ENCODE results near the gene TTC34. TPM values are rescaled to one million over a fixed set of nuclear protein-coding genes. Genes with fewer than 3 reads are reported as not detected.

Gene TTC34
- total RNA-seq, 2 experiments from 2014 or later = 0.79 to 0.81 TPM

GRCh38 chr1:2596530-2597333 lies 204.8 kb downstream of the TTC34 start:
- intact Hi-C loops (cut with micrococcal nuclease) = no loop called here
- no peak overlapping the region for H3K27ac Mint-ChIP-seq
- ChIA-PET POLR2A (interaction anchor here (1.0 kb wide), 1 partner anchor 17 kb away, joined by 3 read pairs; no protein-coding TSS in a partner anchor), CTCF (no interaction called here)
- no peaks in the 10 kb centered on the region for H3K27me3 Mint-ChIP-seq
- peaks cover 7% of the 10 kb centered on the region for H3K9me3 Mint-ChIP-seq
- H3K36me3 Mint-ChIP-seq (ENCODE audit: low read depth) = no peaks in the 10 kb centered on the region
- ATAC-seq = no peak
- no peak for DNase-seq
- no peak overlapping the region for H3K4me3 Mint-ChIP-seq
- H3K4me1 Mint-ChIP-seq (ENCODE audit: low read depth) = no peaks in the 10 kb centered on the region
- no peak for TF ChIP-seq CTCF (IDR thresholded peaks at IDR 0.05)

GRCh38 chr1:2595812-2596529 lies 205.5 kb downstream of the TTC34 start:
- peaks cover 7% of the 10 kb centered on the region for H3K9me3 Mint-ChIP-seq
- no peak for DNase-seq
- H3K4me3 Mint-ChIP-seq = no peak overlapping the region
- TF ChIP-seq CTCF (IDR thresholded peaks at IDR 0.05) = no peak
- ATAC-seq = no peak
- no peak overlapping the region for H3K27ac Mint-ChIP-seq
- no peaks in the 10 kb centered on the region for H3K27me3 Mint-ChIP-seq
- no peaks in the 10 kb centered on the region for H3K36me3 Mint-ChIP-seq (ENCODE audit: low read depth)
- ChIA-PET CTCF (no interaction called here), POLR2A (interaction anchor here (1.0 kb wide), 1 partner anchor 18 kb away, joined by 3 read pairs; no protein-coding TSS in a partner anchor)
- intact Hi-C loops (cut with micrococcal nuclease) = no loop called here
- no peaks in the 10 kb centered on the region for H3K4me1 Mint-ChIP-seq (ENCODE audit: low read depth)

GRCh38 chr1:2595261-2595811 lies 206.2 kb downstream of the TTC34 start:
- DNase-seq = peak; percentile 0
- Mint-ChIP-seq H3K27me3 (no peaks in the 10 kb centered on the region), H3K27ac (no peak overlapping the region), H3K4me1 (ENCODE audit: low read depth) (no peaks in the 10 kb centered on the region), H3K36me3 (ENCODE audit: low read depth) (no peaks in the 10 kb centered on the region), H3K4me3 (no peak overlapping the region), H3K9me3 (peaks cover 7% of the 10 kb centered on the region)
- CTCF ChIA-PET = no interaction called here
- intact Hi-C loops (cut with micrococcal nuclease) = no loop called here
- no peak for ATAC-seq
- POLR2A ChIA-PET = no interaction called here
- TF ChIP-seq CTCF (IDR thresholded peaks at IDR 0.05) = no peak

- no peak for TF ChIP-seq CTCF (IDR thresholded peaks at IDR 0.05)
- Mint-ChIP-seq H3K4me1 (ENCODE audit: low read depth) (no peaks in the 10 kb centered on the region), H3K9me3 (peaks cover 7% of the 10 kb centered on the region), H3K27ac (no peak overlapping the region), H3K27me3 (no peaks in the 10 kb centered on the region), H3K36me3 (ENCODE audit: low read depth) (no peaks in the 10 kb centered on the region), H3K4me3 (no peak overlapping the region)
- peak; percentile 1 for DNase-seq
- intact Hi-C loops (cut with micrococcal nuclease) = no loop called here
- POLR2A ChIA-PET = no interaction called here
- no peak for ATAC-seq
- CTCF ChIA-PET = no interaction called here
Measured at GRCh38 chr1:2594641-2595131, 206.8 kb downstream of the TTC34 start.
